T-helper 2 cell treated with Interferon-gamma antibody and Interleukin-4, amounts not matched to agents 5 μg/mL and 100 μg/mL, for 36 hours (primary cell): ENCODE results near the gene TPO.

ENCODE experiments used
- DNase-seq: peaks from one replicate; pipeline ENCODE4 v3.0.0; 2021; ENCODE audit warnings: low spot score
- H3K27ac Mint-ChIP-seq: one replicate; pipeline ENCODE4 v1.8.0; 2021; ENCODE audit warnings: mild to moderate bottlenecking, mixed read lengths
- H3K27me3 Mint-ChIP-seq: one replicate; pipeline ENCODE4 v1.8.0; 2021; ENCODE audit warnings: low read depth, mixed read lengths
- H3K36me3 Mint-ChIP-seq: one replicate; pipeline ENCODE4 v1.8.0; 2021; ENCODE audit warnings: low read depth, mixed read lengths
- H3K4me1 Mint-ChIP-seq: one replicate; pipeline ENCODE4 v1.8.0; 2021; ENCODE audit warnings: low read depth, mixed read lengths
- H3K4me3 Mint-ChIP-seq: one replicate; pipeline ENCODE4 v1.8.0; 2022; ENCODE audit warnings: mild to moderate bottlenecking, moderate library complexity, mixed read lengths
- H3K9me3 Mint-ChIP-seq: one replicate; pipeline ENCODE4 v1.8.0; 2021; ENCODE audit warnings: mixed read lengths

TPO gene

GRCh38 chr2:1501038-1501851 lies 88.0 kb downstream of the TPO start:
- H3K36me3 Mint-ChIP-seq = no peaks in the 10 kb centered on the region
- peaks cover 3% of the 10 kb centered on the region for H3K27me3 Mint-ChIP-seq
- no peak overlapping the region for H3K4me3 Mint-ChIP-seq
- H3K27ac Mint-ChIP-seq = no peak overlapping the region
- no peak for DNase-seq
- H3K9me3 Mint-ChIP-seq = no peaks in the 10 kb centered on the region
- H3K4me1 Mint-ChIP-seq = peaks cover 4% of the 10 kb centered on the region

- no peak overlapping the region for H3K4me3 Mint-ChIP-seq
- H3K4me1 Mint-ChIP-seq = peaks cover 2% of the 10 kb centered on the region
- no peaks in the 10 kb centered on the region for H3K36me3 Mint-ChIP-seq
- H3K9me3 Mint-ChIP-seq = no peaks in the 10 kb centered on the region
- no peak for DNase-seq
- H3K27me3 Mint-ChIP-seq = peaks cover 3% of the 10 kb centered on the region
- no peak overlapping the region for H3K27ac Mint-ChIP-seq
Observed at GRCh38 chr2:1501991-1502390, 88.7 kb downstream of the TPO start.

- Mint-ChIP-seq H3K9me3 (no peaks in the 10 kb centered on the region), H3K4me1 (peaks cover 2% of the 10 kb centered on the region), H3K4me3 (no peak overlapping the region), H3K36me3 (no peaks in the 10 kb centered on the region), H3K27me3 (peaks cover 3% of the 10 kb centered on the region), H3K27ac (no peak overlapping the region)
- DNase-seq = no peak
Observed at GRCh38 chr2:1502891-1503304, 89.6 kb downstream of the TPO start.

GRCh38 chr2:1503471-1504310 lies 90.4 kb downstream of the TPO start:
- no peak overlapping the region for H3K27ac Mint-ChIP-seq
- peaks cover 5% of the 10 kb centered on the region for H3K4me1 Mint-ChIP-seq
- H3K4me3 Mint-ChIP-seq = no peak overlapping the region
- H3K36me3 Mint-ChIP-seq = peaks cover 2% of the 10 kb centered on the region
- H3K9me3 Mint-ChIP-seq = peaks cover 2% of the 10 kb centered on the region
- DNase-seq = no peak
- H3K27me3 Mint-ChIP-seq = peaks cover 3% of the 10 kb centered on the region

GRCh38 chr2:1504311-1504750 lies 91.1 kb downstream of the TPO start:
- peaks cover 8% of the 10 kb centered on the region for H3K36me3 Mint-ChIP-seq
- H3K27ac Mint-ChIP-seq = no peak overlapping the region
- no peak overlapping the region for H3K4me3 Mint-ChIP-seq
- peaks cover 4% of the 10 kb centered on the region for H3K27me3 Mint-ChIP-seq
- H3K9me3 Mint-ChIP-seq = peaks cover 9% of the 10 kb centered on the region
- DNase-seq = no peak
- H3K4me1 Mint-ChIP-seq = peaks cover 11% of the 10 kb centered on the region

- Mint-ChIP-seq H3K4me1 (peaks cover 18% of the 10 kb centered on the region), H3K4me3 (no peak overlapping the region), H3K36me3 (peaks cover 13% of the 10 kb centered on the region), H3K27ac (no peak overlapping the region), H3K27me3 (peaks cover 4% of the 10 kb centered on the region), H3K9me3 (peaks cover 16% of the 10 kb centered on the region)
- no peak for DNase-seq
Observed at GRCh38 chr2:1505031-1505441, 91.8 kb downstream of the TPO start.

GRCh38 chr2:1509271-1510065 lies 96.2 kb downstream of the TPO start:
- peak overlapping the region; percentile 79 for H3K4me3 Mint-ChIP-seq
- peaks cover 4% of the 10 kb centered on the region for H3K27me3 Mint-ChIP-seq
- DNase-seq = peak; percentile 13
- peak overlapping the region; percentile 95 for H3K27ac Mint-ChIP-seq
- peaks cover 16% of the 10 kb centered on the region for H3K9me3 Mint-ChIP-seq
- peaks cover 13% of the 10 kb centered on the region for H3K36me3 Mint-ChIP-seq
- H3K4me1 Mint-ChIP-seq = peaks cover 29% of the 10 kb centered on the region

GRCh38 chr2:1510176-1510575 lies 96.9 kb downstream of the TPO start:
- Mint-ChIP-seq H3K9me3 (peaks cover 16% of the 10 kb centered on the region), H3K27ac (peak overlapping the region; percentile 95), H3K4me1 (peaks cover 29% of the 10 kb centered on the region), H3K27me3 (peaks cover 4% of the 10 kb centered on the region), H3K4me3 (peak overlapping the region; percentile 79), H3K36me3 (peaks cover 13% of the 10 kb centered on the region)
- no peak for DNase-seq

GRCh38 chr2:1511455-1511854 lies 98.2 kb downstream of the TPO start:
- Mint-ChIP-seq H3K4me3 (peak overlapping the region; percentile 29), H3K27ac (no peak overlapping the region), H3K4me1 (peaks cover 29% of the 10 kb centered on the region), H3K27me3 (peaks cover 4% of the 10 kb centered on the region), H3K36me3 (peaks cover 13% of the 10 kb centered on the region), H3K9me3 (peaks cover 16% of the 10 kb centered on the region)
- no peak for DNase-seq

- no peak for DNase-seq
- Mint-ChIP-seq H3K4me1 (peaks cover 29% of the 10 kb centered on the region), H3K27ac (no peak overlapping the region), H3K4me3 (no peak overlapping the region), H3K27me3 (peaks cover 4% of the 10 kb centered on the region), H3K36me3 (peaks cover 13% of the 10 kb centered on the region), H3K9me3 (peaks cover 16% of the 10 kb centered on the region)
Observed at GRCh38 chr2:1512321-1513289, 99.3 kb downstream of the TPO start.

- H3K27me3 Mint-ChIP-seq = no peaks in the 10 kb centered on the region
- no peak for DNase-seq
- H3K27ac Mint-ChIP-seq = no peak overlapping the region
- H3K9me3 Mint-ChIP-seq = peaks cover 5% of the 10 kb centered on the region
- H3K36me3 Mint-ChIP-seq = peaks cover 3% of the 10 kb centered on the region
- H3K4me3 Mint-ChIP-seq = no peak overlapping the region
- H3K4me1 Mint-ChIP-seq = peaks cover 34% of the 10 kb centered on the region
Observed at GRCh38 chr2:1514391-1515072, 101.3 kb downstream of the TPO start.

GRCh38 chr2:1515073-1515430 lies 101.8 kb downstream of the TPO start:
- Mint-ChIP-seq H3K4me3 (no peak overlapping the region), H3K27me3 (no peaks in the 10 kb centered on the region), H3K4me1 (peaks cover 29% of the 10 kb centered on the region), H3K36me3 (no peaks in the 10 kb centered on the region), H3K27ac (no peak overlapping the region), H3K9me3 (peaks cover under 1% of the 10 kb centered on the region)
- DNase-seq = no peak
